Hepatocyte (in vitro differentiated cells): ENCODE data around the gene USH2A. TPM values are rescaled to one million over a fixed set of nuclear protein-coding genes. Genes with fewer than 3 reads are reported as not detected.

Source experiments
- DNase-seq: peaks from one replicate; pipeline ENCODE4 v3.0.0-alpha.2; 2016; ENCODE audit warnings: low spot score
- H2AFZ ChIP-seq: fragments of 200-600 bp; sonication (generic); 2 replicates; pipeline ENCODE4 v1.6.0; 2016; ENCODE audit warnings: antibody characterized with exemption, mild to moderate bottlenecking
- H3K27ac ChIP-seq: fragments of 200-600 bp; sonication (generic); 2 replicates; pipeline ENCODE4 v1.5.1; 2016; ENCODE audit warnings: mild to moderate bottlenecking
- H3K27me3 ChIP-seq: fragments of 200-600 bp; sonication (generic); 2 replicates; pipeline ENCODE4 v1.6.1; 2016
- H3K36me3 ChIP-seq: fragments of 200-600 bp; sonication (generic); replicated peaks from 2 replicates; pipeline ENCODE4 v1.5.1; 2016; ENCODE audit warnings: low read depth; ENCODE audit not compliant: insufficient read depth
- H3K4me1 ChIP-seq: fragments of 200-600 bp; sonication (generic); 2 replicates; pipeline ENCODE4 v1.5.1; 2016; ENCODE audit warnings: mild to moderate bottlenecking, moderate library complexity; ENCODE audit not compliant: insufficient read depth
- H3K4me2 ChIP-seq: fragments of 200-600 bp; sonication (generic); 2 replicates; pipeline ENCODE4 v1.6.0; 2016
- H3K4me3 ChIP-seq: fragments of 200-600 bp; sonication (generic); 2 replicates; pipeline ENCODE4 v1.5.1; 2016; ENCODE audit warnings: mild to moderate bottlenecking
- H3K79me2 ChIP-seq: fragments of 200-600 bp; sonication (generic); 2 replicates; pipeline ENCODE4 v1.6.0; 2017; ENCODE audit warnings: mild to moderate bottlenecking
- H3K9me2 ChIP-seq: fragments of 200-600 bp; sonication (generic); replicated peaks from 2 replicates; pipeline ENCODE4 v1.6.0; 2017; ENCODE audit warnings: mild to moderate bottlenecking; ENCODE audit not compliant: insufficient read depth
- H3K9me3 ChIP-seq: fragments of 200-600 bp; sonication (generic); 2 replicates; pipeline ENCODE4 v1.5.1; 2016; ENCODE audit warnings: low read depth, mild to moderate bottlenecking
- H4K20me1 ChIP-seq: fragments of 200-600 bp; sonication (generic); 2 replicates; pipeline ENCODE4 v1.6.0; 2016; ENCODE audit warnings: mild to moderate bottlenecking; ENCODE audit not compliant: insufficient read depth, poor library complexity, severe bottlenecking
- EZH2 ChIP-seq: fragments of 200-600 bp; sonication (generic); IDR thresholded peaks from 2 replicates; pipeline ENCODE4 v1.6.1; 2016; ENCODE audit warnings: antibody characterized with exemption, mild to moderate bottlenecking, borderline replicate concordance
- EZH2phosphoT487 ChIP-seq: fragments of 200-600 bp; sonication (generic); IDR thresholded peaks from one replicate; pipeline ENCODE4 v1.6.1; 2018; ENCODE audit warnings: antibody characterized with exemption, mild to moderate bottlenecking, low read depth, moderate library complexity; ENCODE audit not compliant: unreplicated experiment, severe bottlenecking
- WGBS: methylation state at CpG from one replicate; pipeline ENCODE4 v1.1.6; 2016; ENCODE audit warnings: low lambda C conversion rate; ENCODE audit errors: missing lambda C conversion rate; 5-methylcytosine and 5-hydroxymethylcytosine counted together
- polyA plus RNA-seq: library from polyadenylated mRNA; unstranded; fragments of >200 nt; fragmentation: Nextera tagmentation; extraction: Ambion mirVana; gene quantifications from 2 replicates; pipeline ENCODE4 v1.2.1, GENCODE V29; 2016
- total RNA-seq: library from RNA; depleted of rRNA; stranded (reverse); fragments of >200 nt; gene quantifications from 2 replicates; pipeline ENCODE4 v1.2.3, GENCODE V29; 2014
- TF ChIP-seq, protein P1 (sequence below): fragments of 200-600 bp; sonication (generic); IDR thresholded peaks from 2 replicates; pipeline ENCODE4 v1.5.1; 2016; ENCODE audit warnings: antibody characterized with exemption, mild to moderate bottlenecking; ENCODE audit not compliant: poor library complexity

Gene USH2A
- total and polyA plus RNA-seq, 2 experiments from 2014 or later, result 0.07 TPM; not detected in 1

DNA sequence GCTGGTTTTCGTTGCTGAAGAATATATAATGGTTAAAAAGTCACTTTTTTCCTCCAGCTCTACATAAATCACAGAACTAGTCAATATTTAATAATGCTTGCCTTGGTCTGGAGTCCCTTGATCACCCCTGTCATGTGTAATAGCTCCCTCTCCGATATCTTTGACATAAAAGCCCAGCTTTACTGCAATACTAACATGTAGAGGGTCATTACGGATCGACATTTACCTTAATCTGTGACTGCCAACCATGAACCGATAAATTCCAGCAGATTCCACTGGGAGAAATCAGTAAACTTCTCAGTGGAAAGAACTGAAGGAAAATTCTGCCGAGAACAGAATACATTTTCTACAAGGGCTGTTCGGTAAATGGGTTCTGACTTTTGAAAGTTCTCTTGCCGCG is 459.6 kb downstream of the USH2A start:
- Histone ChIP-seq H3K4me1 (no peaks in the 10 kb centered on the region), H2AFZ (no peak overlapping the region), H3K27me3 (no peaks in the 10 kb centered on the region), H4K20me1 (no peaks in the 10 kb centered on the region), H3K79me2 (no peaks in the 10 kb centered on the region), H3K4me2 (no peak overlapping the region), H3K36me3 (no peaks in the 10 kb centered on the region), H3K4me3 (no peak overlapping the region), H3K9me3 (no peaks in the 10 kb centered on the region), H3K9me2 (no peaks in the 10 kb centered on the region), H3K27ac (no peak overlapping the region)
- no peak for DNase-seq
- WGBS, result 95% methylated on average over 9 of the region's 9 CpGs
- TF ChIP-seq, protein P1, sequence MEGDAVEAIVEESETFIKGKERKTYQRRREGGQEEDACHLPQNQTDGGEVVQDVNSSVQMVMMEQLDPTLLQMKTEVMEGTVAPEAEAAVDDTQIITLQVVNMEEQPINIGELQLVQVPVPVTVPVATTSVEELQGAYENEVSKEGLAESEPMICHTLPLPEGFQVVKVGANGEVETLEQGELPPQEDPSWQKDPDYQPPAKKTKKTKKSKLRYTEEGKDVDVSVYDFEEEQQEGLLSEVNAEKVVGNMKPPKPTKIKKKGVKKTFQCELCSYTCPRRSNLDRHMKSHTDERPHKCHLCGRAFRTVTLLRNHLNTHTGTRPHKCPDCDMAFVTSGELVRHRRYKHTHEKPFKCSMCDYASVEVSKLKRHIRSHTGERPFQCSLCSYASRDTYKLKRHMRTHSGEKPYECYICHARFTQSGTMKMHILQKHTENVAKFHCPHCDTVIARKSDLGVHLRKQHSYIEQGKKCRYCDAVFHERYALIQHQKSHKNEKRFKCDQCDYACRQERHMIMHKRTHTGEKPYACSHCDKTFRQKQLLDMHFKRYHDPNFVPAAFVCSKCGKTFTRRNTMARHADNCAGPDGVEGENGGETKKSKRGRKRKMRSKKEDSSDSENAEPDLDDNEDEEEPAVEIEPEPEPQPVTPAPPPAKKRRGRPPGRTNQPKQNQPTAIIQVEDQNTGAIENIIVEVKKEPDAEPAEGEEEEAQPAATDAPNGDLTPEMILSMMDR, result no peak
- no peak for TF ChIP-seq EZH2
- no peak for TF ChIP-seq EZH2phosphoT487

DNA sequence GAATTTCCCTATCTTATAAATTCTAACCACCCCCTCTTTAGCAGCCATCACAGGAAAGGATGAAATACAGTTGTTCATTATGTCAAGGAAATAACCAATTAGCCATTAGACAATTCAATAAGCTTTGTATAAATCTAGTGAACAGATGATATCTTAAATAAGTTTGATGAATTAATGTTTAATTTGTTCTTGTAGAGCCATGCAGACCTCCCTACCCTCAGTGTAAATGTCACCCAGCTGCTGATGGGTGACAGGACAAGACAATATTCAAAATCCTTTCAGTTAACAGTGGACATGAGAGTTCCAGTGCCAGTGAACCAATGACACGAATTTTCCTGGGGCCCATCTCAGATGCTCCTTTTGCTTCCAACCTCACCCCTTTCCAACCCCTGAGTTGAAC is 460.2 kb downstream of the USH2A start:
- no peaks in the 10 kb centered on the region for H3K9me3 ChIP-seq
- no peaks in the 10 kb centered on the region for H3K9me2 ChIP-seq
- no peaks in the 10 kb centered on the region for H3K4me1 ChIP-seq
- no peaks in the 10 kb centered on the region for H3K79me2 ChIP-seq
- no peak overlapping the region for H2AFZ ChIP-seq
- 78% methylated on average over 1 of the region's 1 CpG for WGBS
- no peak overlapping the region for H3K27ac ChIP-seq
- no peak overlapping the region for H3K4me3 ChIP-seq
- H3K36me3 ChIP-seq, result no peaks in the 10 kb centered on the region
- H3K27me3 ChIP-seq, result no peaks in the 10 kb centered on the region
- no peak for DNase-seq
- TF ChIP-seq EZH2phosphoT487, result no peak
- TF ChIP-seq, protein P1, result no peak
- TF ChIP-seq EZH2, result no peak
- H3K4me2 ChIP-seq, result no peak overlapping the region
- H4K20me1 ChIP-seq, result no peaks in the 10 kb centered on the region

DNA sequence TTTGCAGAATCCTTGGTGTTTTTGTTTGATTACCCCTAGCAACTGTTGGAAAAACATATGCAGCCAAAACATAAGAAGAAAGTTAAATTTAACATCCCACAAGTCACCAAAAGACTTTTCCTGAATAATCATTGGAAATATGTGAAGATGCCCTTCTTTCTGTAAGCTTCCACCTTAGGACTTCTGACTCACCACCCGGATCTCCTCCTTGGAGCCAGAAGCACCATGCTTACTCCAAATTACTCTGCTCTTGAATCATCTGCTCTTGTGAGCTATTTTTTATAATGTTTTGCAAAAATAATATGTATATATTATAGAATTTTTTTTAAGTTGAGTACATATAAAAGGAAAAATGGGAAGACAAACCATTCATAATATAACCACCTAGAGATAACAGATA is 464.4 kb downstream of the USH2A start:
- 88% methylated on average over 1 of the region's 1 CpG for WGBS
- no peaks in the 10 kb centered on the region for H3K9me2 ChIP-seq
- no peak overlapping the region for H3K27ac ChIP-seq
- H3K4me1 ChIP-seq, result no peaks in the 10 kb centered on the region
- H3K4me2 ChIP-seq, result no peak overlapping the region
- H3K36me3 ChIP-seq, result no peaks in the 10 kb centered on the region
- H3K9me3 ChIP-seq, result no peaks in the 10 kb centered on the region
- no peak for TF ChIP-seq EZH2phosphoT487
- TF ChIP-seq EZH2, result no peak
- TF ChIP-seq, protein P1, result no peak
- no peaks in the 10 kb centered on the region for H4K20me1 ChIP-seq
- H2AFZ ChIP-seq, result no peak overlapping the region
- no peak overlapping the region for H3K4me3 ChIP-seq
- no peak for DNase-seq
- H3K27me3 ChIP-seq, result no peaks in the 10 kb centered on the region
- no peaks in the 10 kb centered on the region for H3K79me2 ChIP-seq

DNA sequence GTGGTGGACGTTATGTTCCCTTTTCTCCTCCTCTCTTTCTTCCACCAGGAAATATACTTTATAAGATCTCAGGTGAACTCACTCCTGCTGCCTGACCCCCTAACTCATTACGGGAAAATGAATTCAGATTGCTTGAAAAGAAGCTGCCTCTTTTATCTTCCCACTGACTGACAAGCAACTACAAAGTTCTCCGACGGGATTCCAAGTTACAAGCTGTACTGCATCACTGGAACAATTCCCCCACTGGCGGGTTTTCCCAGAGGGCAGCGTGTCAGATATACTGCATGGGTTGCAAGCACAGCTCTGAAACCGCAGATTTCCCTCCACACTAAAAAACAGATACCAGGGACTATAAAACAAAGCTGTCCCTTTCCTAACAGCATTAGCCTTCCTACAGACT is 465.6 kb downstream of the USH2A start:
- Histone ChIP-seq H3K27me3 (no peaks in the 10 kb centered on the region), H3K27ac (no peak overlapping the region), H3K4me3 (no peak overlapping the region), H3K9me2 (no peaks in the 10 kb centered on the region), H3K4me2 (peak overlapping the region; percentile 8), H4K20me1 (no peaks in the 10 kb centered on the region), H2AFZ (no peak overlapping the region), H3K79me2 (no peaks in the 10 kb centered on the region), H3K36me3 (no peaks in the 10 kb centered on the region), H3K4me1 (no peaks in the 10 kb centered on the region), H3K9me3 (no peaks in the 10 kb centered on the region)
- WGBS, result 54% methylated on average over 7 of the region's 7 CpGs
- DNase-seq, result peak; percentile 11
- TF ChIP-seq EZH2, result no peak
- TF ChIP-seq EZH2phosphoT487, result no peak
- TF ChIP-seq, protein P1, result no peak
